HepG2 (cell line): ENCODE results near the gene ORC2. TPM values are rescaled to one million over a fixed set of nuclear protein-coding genes. Genes with fewer than 3 reads are reported as not detected.

ENCODE experiments used
- AGO1 ChIP-seq: fragments of 200-400 bp; formaldehyde crosslinking; IDR thresholded peaks from 2 replicates; pipeline ENCODE4 v1.6.1; 2017; ENCODE audit warnings: mild to moderate bottlenecking, low read depth, low read length, moderate library complexity; ENCODE audit not compliant: poor library complexity, severe bottlenecking
- AKAP8 ChIP-seq: sonication (generic); formaldehyde crosslinking; IDR thresholded peaks from 2 replicates; pipeline ENCODE4 v1.5.1; 2020; ENCODE audit warnings: mild to moderate bottlenecking, missing genetic modification reagents
- BORCS8-MEF2B ChIP-seq: sonication (generic); formaldehyde crosslinking; IDR thresholded peaks from 2 replicates; pipeline ENCODE4 v1.8.0; 2022; ENCODE audit warnings: mild to moderate bottlenecking, missing genetic modification reagents
- MAFG ChIP-seq: sonication (generic); formaldehyde crosslinking; IDR thresholded peaks from 2 replicates; pipeline ENCODE4 v1.5.1; 2020; ENCODE audit warnings: mild to moderate bottlenecking, missing genetic modification reagents
- MYNN ChIP-seq: sonication (generic); formaldehyde crosslinking; IDR thresholded peaks from 2 replicates; pipeline ENCODE4 v1.4.0; 2020; ENCODE audit warnings: mild to moderate bottlenecking, low read depth, missing genetic modification reagents
- NCOR1 ChIP-seq: fragments of 200-600 bp; sonication (generic); IDR thresholded peaks from 2 replicates; pipeline ENCODE4 v1.7.0; 2017; ENCODE audit warnings: antibody characterized with exemption, low read length, borderline replicate concordance
- REL ChIP-seq: sonication (generic); formaldehyde crosslinking; conservative IDR thresholded peaks from 2 replicates; pipeline ENCODE4 v1.8.0; 2022; ENCODE audit warnings: mild to moderate bottlenecking, missing genetic modification reagents, moderate library complexity
- RNF2 ChIP-seq: fragments of 450-650 bp; conservative IDR thresholded peaks from 2 replicates; pipeline ENCODE4 v1.6.1; 2016; ENCODE audit warnings: low read depth
- SNAPC4 ChIP-seq: sonication (generic); formaldehyde crosslinking; IDR thresholded peaks from 2 replicates; pipeline ENCODE4 v1.4.0; 2020; ENCODE audit warnings: mild to moderate bottlenecking, missing genetic modification reagents
- TEAD3 ChIP-seq: optimal IDR thresholded peaks from 2 replicates; pipeline ENCODE3; 2016; ENCODE audit warnings: borderline replicate concordance
- ZFP90 ChIP-seq: sonication (generic); formaldehyde crosslinking; IDR thresholded peaks from 2 replicates; pipeline ENCODE4 v1.8.0; 2022; ENCODE audit warnings: missing genetic modification reagents, mild to moderate bottlenecking, inconsistent platforms, borderline replicate concordance
- ZNF572 ChIP-seq: sonication (generic); formaldehyde crosslinking; IDR thresholded peaks from 2 replicates; pipeline ENCODE4 v1.5.1; 2020; ENCODE audit warnings: mild to moderate bottlenecking, missing genetic modification reagents
- ZNF776 ChIP-seq: sonication (generic); formaldehyde crosslinking; IDR thresholded peaks from 2 replicates; pipeline ENCODE4 v1.4.0; 2020; ENCODE audit warnings: mild to moderate bottlenecking, missing genetic modification reagents
- ZNF878 ChIP-seq: sonication (generic); formaldehyde crosslinking; IDR thresholded peaks from 2 replicates; pipeline ENCODE4 v1.8.1; 2023; ENCODE audit warnings: mild to moderate bottlenecking, missing genetic modification reagents, moderate library complexity
- polyA plus RNA-seq, 8 experiments: library from polyadenylated mRNA; depleted of rRNA in 3 of 8; stranded (reverse) in 7 of 8; unstranded in 1 of 8; fragments of >200 nt; fragmentation: Illumina TruSeq in 4 of 8; extraction: Trizol in 4 of 8; gene quantifications; 2 replicates each; pipeline versions ENCODE4 v1.2.1 to v1.2.3, GENCODE V29; 2011 to 2016; ENCODE audit warnings: low read depth in 4 of 8, missing spikeins in 1 of 8, mixed read lengths in 1 of 8; ENCODE audit not compliant: insufficient read depth in 1 of 8
- total RNA-seq, 5 experiments: library from RNA; depleted of rRNA; stranded (reverse); fragments of >200 nt; fragmentation: Illumina TruSeq; extraction: Trizol; gene quantifications; 2 replicates each; pipeline ENCODE4 v1.2.3, GENCODE V29; 2016; ENCODE audit warnings: low read depth in 1 of 5
- TF ChIP-seq, protein P1 (sequence below): sonication (generic); formaldehyde crosslinking; IDR thresholded peaks from 2 replicates; pipeline ENCODE4 v1.4.0; 2020; ENCODE audit warnings: missing genetic modification reagents, borderline replicate concordance
- TF ChIP-seq, protein P2 (sequence below): sonication (generic); formaldehyde crosslinking; IDR thresholded peaks from 2 replicates; pipeline ENCODE4 v1.4.0; 2020; ENCODE audit warnings: missing genetic modification reagents, borderline replicate concordance

ORC2 gene
- total and polyA plus RNA-seq, 2 of the 13 experiments (the other 11 are each of a cell fraction or from before 2014, with no cell fraction given) = 19.3 to 73.5 TPM

GRCh38 chr2:200864176-200865034, 99.1 kb downstream of the ORC2 start, which contains the start of gene CLK1 (continued):
- TF ChIP-seq SNAPC4 (CRISPR knock-in tag) (peak; percentile 68; the same call in 1 of the 2 replicates), MYNN (CRISPR knock-in tag) (no peak), MAFG (no peak), TEAD3 (CRISPR knock-in tag) (peak; percentile 86), BORCS8-MEF2B (CRISPR knock-in tag) (peak; percentile 99), REL (CRISPR knock-in tag) (peak; percentile 88; the same call in 1 of the 2 replicates), ZNF776 (peak; percentile 80; the same call in 1 of the 2 replicates), AKAP8 (CRISPR knock-in tag) (peak; percentile 66; the same call in 1 of the 2 replicates), RNF2 (peak; percentile 55), ZNF878 (CRISPR knock-in tag) (peak; percentile 96), AGO1 (peak; percentile 78), ZNF572 (peak; percentile 96), NCOR1 (no peak; the same call in 1 of the 2 replicates), ZFP90 (CRISPR knock-in tag) (peak; percentile 99)
- TF ChIP-seq, protein P1, sequence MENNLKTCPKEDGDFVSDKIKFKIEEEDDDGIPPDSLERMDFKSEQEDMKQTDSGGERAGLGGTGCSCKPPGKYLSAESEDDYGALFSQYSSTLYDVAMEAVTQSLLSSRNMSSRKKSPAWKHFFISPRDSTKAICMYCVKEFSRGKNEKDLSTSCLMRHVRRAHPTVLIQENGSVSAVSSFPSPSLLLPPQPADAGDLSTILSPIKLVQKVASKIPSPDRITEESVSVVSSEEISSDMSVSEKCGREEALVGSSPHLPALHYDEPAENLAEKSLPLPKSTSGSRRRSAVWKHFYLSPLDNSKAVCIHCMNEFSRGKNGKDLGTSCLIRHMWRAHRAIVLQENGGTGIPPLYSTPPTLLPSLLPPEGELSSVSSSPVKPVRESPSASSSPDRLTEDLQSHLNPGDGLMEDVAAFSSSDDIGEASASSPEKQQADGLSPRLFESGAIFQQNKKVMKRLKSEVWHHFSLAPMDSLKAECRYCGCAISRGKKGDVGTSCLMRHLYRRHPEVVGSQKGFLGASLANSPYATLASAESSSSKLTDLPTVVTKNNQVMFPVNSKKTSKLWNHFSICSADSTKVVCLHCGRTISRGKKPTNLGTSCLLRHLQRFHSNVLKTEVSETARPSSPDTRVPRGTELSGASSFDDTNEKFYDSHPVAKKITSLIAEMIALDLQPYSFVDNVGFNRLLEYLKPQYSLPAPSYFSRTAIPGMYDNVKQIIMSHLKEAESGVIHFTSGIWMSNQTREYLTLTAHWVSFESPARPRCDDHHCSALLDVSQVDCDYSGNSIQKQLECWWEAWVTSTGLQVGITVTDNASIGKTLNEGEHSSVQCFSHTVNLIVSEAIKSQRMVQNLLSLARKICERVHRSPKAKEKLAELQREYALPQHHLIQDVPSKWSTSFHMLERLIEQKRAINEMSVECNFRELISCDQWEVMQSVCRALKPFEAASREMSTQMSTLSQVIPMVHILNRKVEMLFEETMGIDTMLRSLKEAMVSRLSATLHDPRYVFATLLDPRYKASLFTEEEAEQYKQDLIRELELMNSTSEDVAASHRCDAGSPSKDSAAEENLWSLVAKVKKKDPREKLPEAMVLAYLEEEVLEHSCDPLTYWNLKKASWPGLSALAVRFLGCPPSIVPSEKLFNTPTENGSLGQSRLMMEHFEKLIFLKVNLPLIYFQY (CRISPR knock-in tag) = peak; percentile 79; the same call in 1 of the 2 replicates
- TF ChIP-seq, protein P2, sequence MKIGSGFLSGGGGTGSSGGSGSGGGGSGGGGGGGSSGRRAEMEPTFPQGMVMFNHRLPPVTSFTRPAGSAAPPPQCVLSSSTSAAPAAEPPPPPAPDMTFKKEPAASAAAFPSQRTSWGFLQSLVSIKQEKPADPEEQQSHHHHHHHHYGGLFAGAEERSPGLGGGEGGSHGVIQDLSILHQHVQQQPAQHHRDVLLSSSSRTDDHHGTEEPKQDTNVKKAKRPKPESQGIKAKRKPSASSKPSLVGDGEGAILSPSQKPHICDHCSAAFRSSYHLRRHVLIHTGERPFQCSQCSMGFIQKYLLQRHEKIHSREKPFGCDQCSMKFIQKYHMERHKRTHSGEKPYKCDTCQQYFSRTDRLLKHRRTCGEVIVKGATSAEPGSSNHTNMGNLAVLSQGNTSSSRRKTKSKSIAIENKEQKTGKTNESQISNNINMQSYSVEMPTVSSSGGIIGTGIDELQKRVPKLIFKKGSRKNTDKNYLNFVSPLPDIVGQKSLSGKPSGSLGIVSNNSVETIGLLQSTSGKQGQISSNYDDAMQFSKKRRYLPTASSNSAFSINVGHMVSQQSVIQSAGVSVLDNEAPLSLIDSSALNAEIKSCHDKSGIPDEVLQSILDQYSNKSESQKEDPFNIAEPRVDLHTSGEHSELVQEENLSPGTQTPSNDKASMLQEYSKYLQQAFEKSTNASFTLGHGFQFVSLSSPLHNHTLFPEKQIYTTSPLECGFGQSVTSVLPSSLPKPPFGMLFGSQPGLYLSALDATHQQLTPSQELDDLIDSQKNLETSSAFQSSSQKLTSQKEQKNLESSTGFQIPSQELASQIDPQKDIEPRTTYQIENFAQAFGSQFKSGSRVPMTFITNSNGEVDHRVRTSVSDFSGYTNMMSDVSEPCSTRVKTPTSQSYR (CRISPR knock-in tag) = peak; percentile 54; the same call in 1 of the 2 replicates
